Fibroblast of lung (primary cell): ENCODE results near the gene ETNPPL. TPM values are rescaled to one million over a fixed set of nuclear protein-coding genes. Genes with fewer than 3 reads are reported as not detected.

ENCODE experiments used
- DNase-seq, 2 donors: peaks; one replicate each; pipeline versions ENCODE4 v3.0.0 to v3.0.0-alpha.2; 2010; ENCODE audit warnings: low read depth in 2 of 2
- H2AFZ ChIP-seq: 2 replicates; pipeline ENCODE4 v1.5.1; 2012; ENCODE audit warnings: low read length, control low read depth, inconsistent platforms
- H3K27ac ChIP-seq: 2 replicates; pipeline ENCODE4 v1.5.1; 2011; ENCODE audit warnings: low read length, control low read depth; ENCODE audit not compliant: insufficient read depth
- H3K27me3 ChIP-seq: 2 replicates; pipeline ENCODE4 v1.5.1; 2011; ENCODE audit warnings: mild to moderate bottlenecking, low read length; ENCODE audit not compliant: control insufficient read depth, insufficient read depth
- H3K36me3 ChIP-seq: 2 replicates; pipeline ENCODE4 v1.5.1; 2011; ENCODE audit warnings: low read length; ENCODE audit not compliant: control insufficient read depth, insufficient read depth
- H3K4me1 ChIP-seq: 2 replicates; pipeline ENCODE4 v1.5.1; 2011; ENCODE audit warnings: low read length; ENCODE audit not compliant: control insufficient read depth, insufficient read depth; ENCODE audit errors: extremely low read depth
- H3K4me2 ChIP-seq: 2 replicates; pipeline ENCODE4 v1.5.1; 2011; ENCODE audit warnings: low read length, control low read depth; ENCODE audit not compliant: insufficient read depth; ENCODE audit errors: extremely low read depth
- H3K4me3 ChIP-seq, 4 experiments: fragments of 200-600 bp in 1 of 4; sonication (generic) in 1 of 4; replicated peaks in 1 of 4; 2 replicates each; pipeline ENCODE4 v1.5.1; 2011 to 2016; ENCODE audit warnings: low read length in 4 of 4, low read depth in 3 of 4, mild to moderate bottlenecking in 3 of 4, control low read depth in 2 of 4, inconsistent platforms in 1 of 4, mixed read lengths in 1 of 4; ENCODE audit not compliant: insufficient read depth in 1 of 4; ENCODE audit errors: control extremely low read depth in 1 of 4
- H3K79me2 ChIP-seq: 2 replicates; pipeline ENCODE4 v1.5.1; 2012; ENCODE audit warnings: mild to moderate bottlenecking, low read length, inconsistent platforms; ENCODE audit not compliant: control insufficient read depth, insufficient read depth
- H3K9ac ChIP-seq: 2 replicates; pipeline ENCODE4 v1.5.1; 2011; ENCODE audit warnings: mild to moderate bottlenecking, low read length, control low read depth; ENCODE audit not compliant: insufficient read depth
- H3K9me3 ChIP-seq: 2 replicates; pipeline ENCODE4 v1.5.1; 2012; ENCODE audit warnings: low read depth, low read length; ENCODE audit not compliant: control insufficient read depth, insufficient read depth
- H4K20me1 ChIP-seq: 2 replicates; pipeline ENCODE4 v1.5.1; 2011; ENCODE audit warnings: low read length; ENCODE audit not compliant: control insufficient read depth, insufficient read depth; ENCODE audit errors: extremely low read depth
- EZH2 ChIP-seq: IDR thresholded peaks from 2 replicates; pipeline ENCODE4 v1.5.1; 2012; ENCODE audit warnings: low read length, control low read depth, mild to moderate bottlenecking; ENCODE audit errors: missing control alignments
- polyA plus RNA-seq, 2 donors: library from polyadenylated mRNA; depleted of rRNA in 1 of 2; stranded (reverse) in 1 of 2; unstranded in 1 of 2; fragments of >200 nt; gene quantifications; 2 replicates each; pipeline ENCODE4 v1.2.1, GENCODE V29; 2011 to 2012; ENCODE audit warnings: missing spikeins in 1 of 2
- total RNA-seq: library from RNA; depleted of rRNA; stranded (reverse); fragments of >200 nt; gene quantifications from 2 replicates; pipeline ENCODE4 v1.2.1, GENCODE V29; 2014
- TF ChIP-seq, protein P1 (sequence below), 2 donors: IDR thresholded peaks in 1 of 2; conservative IDR thresholded peaks in 1 of 2; 1 replicate in 1 of 2; 2 replicates in 1 of 2; pipeline ENCODE4 v1.5.1; 2011 to 2012; ENCODE audit warnings: low read length in 2 of 2, control low read depth in 1 of 2, inconsistent platforms in 1 of 2, low read depth in 1 of 2, mild to moderate bottlenecking in 1 of 2

ETNPPL gene
- total and polyA plus RNA-seq, 2 donors (not counting 1 experiment from before 2014, with no cell fraction given), result not detected

GRCh38 chr4:108788731-108789130 is 25.9 kb upstream of the ETNPPL start:
- no peak for DNase-seq
- Histone ChIP-seq H2AFZ (no peak overlapping the region), H3K4me2 (no peak overlapping the region), H3K4me1 (no peaks in the 10 kb centered on the region), H4K20me1 (no peaks in the 10 kb centered on the region), H3K27ac (no peak overlapping the region), H3K9me3 (no peaks in the 10 kb centered on the region), H3K9ac (no peak overlapping the region), H3K79me2 (no peaks in the 10 kb centered on the region), H3K4me3 (no peak overlapping the region), H3K36me3 (no peaks in the 10 kb centered on the region), H3K27me3 (no peaks in the 10 kb centered on the region)
- TF ChIP-seq, protein P1, sequence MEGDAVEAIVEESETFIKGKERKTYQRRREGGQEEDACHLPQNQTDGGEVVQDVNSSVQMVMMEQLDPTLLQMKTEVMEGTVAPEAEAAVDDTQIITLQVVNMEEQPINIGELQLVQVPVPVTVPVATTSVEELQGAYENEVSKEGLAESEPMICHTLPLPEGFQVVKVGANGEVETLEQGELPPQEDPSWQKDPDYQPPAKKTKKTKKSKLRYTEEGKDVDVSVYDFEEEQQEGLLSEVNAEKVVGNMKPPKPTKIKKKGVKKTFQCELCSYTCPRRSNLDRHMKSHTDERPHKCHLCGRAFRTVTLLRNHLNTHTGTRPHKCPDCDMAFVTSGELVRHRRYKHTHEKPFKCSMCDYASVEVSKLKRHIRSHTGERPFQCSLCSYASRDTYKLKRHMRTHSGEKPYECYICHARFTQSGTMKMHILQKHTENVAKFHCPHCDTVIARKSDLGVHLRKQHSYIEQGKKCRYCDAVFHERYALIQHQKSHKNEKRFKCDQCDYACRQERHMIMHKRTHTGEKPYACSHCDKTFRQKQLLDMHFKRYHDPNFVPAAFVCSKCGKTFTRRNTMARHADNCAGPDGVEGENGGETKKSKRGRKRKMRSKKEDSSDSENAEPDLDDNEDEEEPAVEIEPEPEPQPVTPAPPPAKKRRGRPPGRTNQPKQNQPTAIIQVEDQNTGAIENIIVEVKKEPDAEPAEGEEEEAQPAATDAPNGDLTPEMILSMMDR (conservative IDR thresholded peaks at IDR 0.05 in 1 of 2, IDR thresholded peaks at IDR 0.05 in 1 of 2; ENCODE audit: low read depth in 1 of 2, low read length in 2 of 2), result no peak
- no peak for TF ChIP-seq EZH2

DNA sequence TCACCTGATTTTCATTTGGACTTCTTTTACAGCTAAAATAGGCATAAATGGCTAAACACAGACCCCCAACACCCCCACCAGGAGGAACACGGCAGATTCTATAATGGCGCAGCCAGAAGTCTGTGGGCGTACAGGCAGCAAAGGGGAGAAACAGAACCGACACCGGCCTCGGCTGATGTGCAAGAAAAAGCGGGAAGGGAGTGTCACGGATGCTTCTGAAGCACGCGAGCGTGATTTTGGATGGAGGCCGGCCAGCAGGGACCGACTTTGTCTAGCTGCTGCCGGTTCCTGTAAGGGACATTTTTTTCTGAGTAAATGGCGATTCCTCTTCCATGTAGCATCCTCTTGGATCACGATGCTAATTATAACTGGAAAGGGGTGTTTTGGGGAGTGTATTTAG is 24.9 kb upstream of the ETNPPL start:
- no peak overlapping the region for H3K4me2 ChIP-seq
- H3K4me3 ChIP-seq, result no peak overlapping the region
- no peak overlapping the region for H3K9ac ChIP-seq
- H3K36me3 ChIP-seq, result no peaks in the 10 kb centered on the region
- H3K27me3 ChIP-seq, result no peaks in the 10 kb centered on the region
- no peak for DNase-seq
- H3K4me1 ChIP-seq, result no peaks in the 10 kb centered on the region
- no peak overlapping the region for H3K27ac ChIP-seq
- H3K9me3 ChIP-seq, result no peaks in the 10 kb centered on the region
- H4K20me1 ChIP-seq, result no peaks in the 10 kb centered on the region
- H2AFZ ChIP-seq, result no peak overlapping the region
- no peaks in the 10 kb centered on the region for H3K79me2 ChIP-seq
- TF ChIP-seq, protein P1 (conservative IDR thresholded peaks at IDR 0.05 in 1 of 2, IDR thresholded peaks at IDR 0.05 in 1 of 2; ENCODE audit: low read depth in 1 of 2, low read length in 2 of 2), result no peak
- no peak for TF ChIP-seq EZH2

GRCh38 chr4:108787106-108787505 is 24.3 kb upstream of the ETNPPL start:
- no peaks in the 10 kb centered on the region for H4K20me1 ChIP-seq
- no peak overlapping the region for H3K27ac ChIP-seq
- H3K27me3 ChIP-seq, result no peaks in the 10 kb centered on the region
- H2AFZ ChIP-seq, result no peak overlapping the region
- H3K4me1 ChIP-seq, result no peaks in the 10 kb centered on the region
- no peak for DNase-seq
- H3K4me2 ChIP-seq, result no peak overlapping the region
- H3K4me3 ChIP-seq, result no peak overlapping the region
- no peak overlapping the region for H3K9ac ChIP-seq
- no peaks in the 10 kb centered on the region for H3K9me3 ChIP-seq
- H3K79me2 ChIP-seq, result no peaks in the 10 kb centered on the region
- no peak for TF ChIP-seq EZH2
- TF ChIP-seq, protein P1 (conservative IDR thresholded peaks at IDR 0.05 in 1 of 2, IDR thresholded peaks at IDR 0.05 in 1 of 2; ENCODE audit: low read depth in 1 of 2, low read length in 2 of 2), result no peak
- H3K36me3 ChIP-seq, result no peaks in the 10 kb centered on the region
